HG02885 (cell line): ENCODE results near the gene BTF3.
"Not testable (repeated sequence)": the region's sequence is repeated elsewhere in the genome, so short reads cannot be mapped to it uniquely, and the experiment has no call there.

Experiments
- ATAC-seq: cut with Tn5 transposase; IDR thresholded peaks from one replicate; pipeline ENCODE4 v1.9.1; 2021; ENCODE audit warnings: mild to moderate bottlenecking; ENCODE audit not compliant: unreplicated experiment, poor library complexity

The BTF3 gene

DNA sequence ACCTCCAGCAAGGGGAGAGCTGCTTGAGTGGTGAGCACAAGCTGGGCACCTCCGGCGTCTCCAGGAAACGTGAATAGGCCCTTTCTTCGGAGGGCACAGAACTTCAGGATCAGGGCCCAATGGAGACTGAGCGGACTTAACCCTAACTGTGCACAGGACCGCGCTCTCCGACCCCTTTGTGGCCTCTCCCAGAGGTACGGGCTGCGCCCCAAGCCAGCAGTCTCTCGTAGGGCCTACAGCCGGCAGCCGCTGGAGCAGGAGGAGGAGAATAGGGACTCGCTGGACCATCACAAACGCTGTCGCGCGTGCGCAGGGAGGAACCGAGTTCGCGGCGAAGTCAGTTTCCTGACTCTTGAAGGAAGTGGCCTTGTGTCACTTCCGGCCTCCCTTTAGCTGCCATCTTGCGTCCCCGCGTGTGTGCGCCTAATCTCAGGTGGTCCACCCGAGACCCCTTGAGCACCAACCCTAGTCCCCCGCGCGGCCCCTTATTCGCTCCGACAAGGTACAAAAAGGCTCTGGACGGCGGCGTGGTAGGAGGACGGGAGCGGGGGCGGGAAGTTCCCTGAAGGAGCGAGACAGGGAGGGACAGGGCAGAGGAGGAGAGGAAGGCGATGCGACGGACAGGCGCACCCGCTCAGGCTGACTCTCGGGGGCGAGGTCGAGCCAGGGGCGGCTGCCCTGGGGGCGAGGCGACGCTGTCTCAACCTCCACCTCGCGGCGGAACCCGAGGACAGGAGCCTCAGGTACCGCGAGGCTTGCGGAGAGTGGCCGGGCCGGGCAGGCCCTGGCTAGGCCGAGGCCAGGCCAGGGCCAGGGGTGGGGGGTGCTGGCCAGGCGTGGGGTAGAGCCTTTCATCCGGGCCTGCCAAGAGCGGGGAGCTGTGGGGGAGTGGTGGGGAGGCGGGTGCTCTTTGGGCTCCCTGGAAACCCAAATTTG lies at the start of gene BTF3:
TSS of gene BTF3 (plus strand) at position 386 of the 936 bp plus-strand sequence. CDS start at position 612, 226 bp downstream.
- peak; percentile 92 for ATAC-seq

DNA sequence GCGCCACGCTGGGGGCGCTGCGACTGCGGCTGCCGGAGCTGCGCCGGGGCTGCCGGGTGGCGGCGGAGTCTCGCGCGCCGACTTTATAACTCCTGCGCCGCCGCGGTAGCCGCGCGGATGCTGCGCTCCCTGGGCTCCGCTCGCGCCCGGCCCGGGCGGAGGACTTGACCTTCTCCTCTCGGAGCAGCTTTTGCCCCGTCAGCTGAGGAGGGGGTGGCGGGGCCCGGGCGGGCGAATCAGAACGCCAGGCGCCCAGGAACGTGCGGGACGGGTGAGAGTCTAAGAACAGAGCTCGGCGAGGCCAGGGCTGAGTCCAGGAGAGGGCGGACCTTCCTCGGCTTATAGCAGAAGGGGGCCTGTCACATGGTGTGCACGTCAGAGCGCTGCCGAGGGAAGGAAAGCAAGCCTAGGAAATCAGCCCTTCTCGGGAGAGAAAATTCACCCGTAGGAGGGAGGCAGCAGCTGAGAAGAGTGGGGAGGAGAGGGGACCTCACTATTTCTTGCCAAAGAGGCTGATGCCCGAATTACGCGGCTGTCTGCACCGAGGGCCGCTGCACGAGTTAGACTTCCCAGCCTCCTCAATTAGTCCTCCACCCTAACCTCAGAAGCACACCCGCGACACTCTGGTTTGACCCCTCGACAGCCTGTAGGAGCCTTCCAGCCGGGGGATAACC lies 49.6 kb upstream of the BTF3 start, which contains the start of gene FOXD1:
TSS of gene FOXD1 (minus strand) at position 315 of the 674 bp plus-strand sequence. CDS start 415 bp downstream, outside the sequence.
- ATAC-seq: peak; percentile 64

GRCh38 chr5:73450137-73450536 lies 48.1 kb upstream of the BTF3 start:
- ATAC-seq: no peak

- no peak for ATAC-seq
These were observed 47.5 kb upstream of the BTF3 start for GRCh38 chr5:73450672-73451223.

DNA sequence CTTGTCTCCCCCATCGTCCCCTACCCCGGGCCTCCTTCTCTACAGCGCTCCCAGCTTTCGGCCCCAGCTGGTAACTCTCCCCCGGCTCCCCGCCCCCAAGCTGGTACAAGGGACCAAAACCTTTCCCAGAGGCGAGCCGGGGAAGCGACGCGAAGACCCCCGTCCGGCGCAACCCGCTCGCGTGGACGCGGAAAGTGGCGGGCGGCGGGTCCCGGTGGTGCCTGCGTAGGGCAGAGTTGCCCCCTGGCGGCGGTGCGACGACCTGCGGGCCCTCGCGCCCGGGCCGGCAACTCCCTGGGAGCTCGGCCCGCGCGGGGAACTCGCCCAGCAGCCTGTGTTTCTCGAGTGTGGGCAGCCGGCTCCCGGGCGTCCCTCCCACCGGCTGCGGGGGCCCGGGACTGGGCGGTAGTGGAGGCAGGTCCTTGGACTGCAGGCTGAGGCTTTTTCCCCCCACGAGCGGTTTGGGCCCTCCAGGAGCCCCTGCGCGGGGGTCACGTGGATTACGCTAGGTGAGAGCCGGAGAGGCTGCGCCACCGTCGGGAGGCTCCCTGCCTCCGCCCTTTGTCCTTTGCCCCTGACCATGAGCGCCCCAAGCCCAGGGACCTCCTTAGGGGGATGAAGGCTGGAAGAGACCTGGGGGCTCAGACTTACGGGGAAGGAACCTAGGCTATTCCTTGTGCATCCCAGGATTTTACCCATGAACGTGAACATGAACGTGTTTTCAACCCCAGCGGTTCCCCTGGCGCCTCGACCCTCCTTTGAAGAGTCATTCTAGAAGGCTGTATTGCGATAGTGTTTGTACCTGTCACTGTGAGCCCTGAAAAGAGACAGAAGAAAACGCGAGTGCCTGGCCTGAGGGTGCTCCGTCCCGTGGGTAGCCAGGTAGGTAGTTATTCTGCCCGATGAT lies 46.8 kb upstream of the BTF3 start:
- ATAC-seq: no peak

- no peak for ATAC-seq
These were observed 46.0 kb upstream of the BTF3 start for GRCh38 chr5:73452215-73452614.

- peak; percentile 86 for ATAC-seq
These were observed 43.7 kb upstream of the BTF3 start for GRCh38 chr5:73454379-73455036.

GRCh38 chr5:73456462-73456861 lies 41.8 kb upstream of the BTF3 start:
- ATAC-seq: not testable (repeated sequence)

- ATAC-seq: no peak
These were observed 38.9 kb upstream of the BTF3 start for GRCh38 chr5:73459366-73459765.

DNA sequence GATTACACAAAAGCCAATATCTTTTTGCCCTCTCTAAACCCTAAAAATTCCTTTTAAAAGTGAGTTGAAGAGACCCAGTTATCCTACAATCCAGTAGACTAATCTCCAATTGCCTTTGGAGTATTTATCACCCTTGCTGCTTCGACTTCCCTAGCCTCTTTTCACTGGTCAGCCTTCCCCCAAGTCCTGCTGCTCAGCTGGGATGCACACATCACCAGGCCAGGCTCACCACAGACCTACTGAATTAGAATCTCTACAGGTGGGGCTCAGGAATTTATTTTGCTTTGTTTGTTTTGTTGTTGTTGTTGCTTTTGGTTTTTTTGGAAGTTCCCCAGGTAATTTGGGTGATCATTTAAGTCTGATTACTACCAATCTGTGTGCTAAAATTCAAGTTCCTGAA lies 38.1 kb upstream of the BTF3 start:
- no peak for ATAC-seq

- no peak for ATAC-seq
These were observed 34.1 kb upstream of the BTF3 start for GRCh38 chr5:73464016-73464745.

DNA sequence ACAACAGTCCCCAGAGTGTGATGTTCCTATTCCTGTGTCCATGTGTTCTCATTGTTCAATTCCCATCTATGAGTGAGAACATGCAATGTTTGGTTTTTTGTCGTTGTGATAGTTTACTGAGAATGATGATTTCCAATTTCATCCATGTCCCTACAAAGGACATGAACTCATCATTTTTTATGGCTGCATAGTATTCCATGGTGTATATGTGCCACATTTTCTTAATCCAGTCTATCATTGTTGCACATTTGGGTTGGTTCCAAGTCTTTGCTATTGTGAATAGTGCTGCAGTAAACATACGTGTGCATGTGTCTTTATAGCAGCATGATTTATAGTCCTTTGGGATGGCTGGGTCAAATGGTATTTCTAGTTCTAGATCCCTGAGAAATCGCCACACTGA lies 29.6 kb upstream of the BTF3 start:
- ATAC-seq: not testable (repeated sequence)

- ATAC-seq: no peak
These were observed 28.4 kb upstream of the BTF3 start for GRCh38 chr5:73469878-73470277.

- no peak for ATAC-seq
These were observed 26.6 kb upstream of the BTF3 start for GRCh38 chr5:73471654-73472053.

DNA sequence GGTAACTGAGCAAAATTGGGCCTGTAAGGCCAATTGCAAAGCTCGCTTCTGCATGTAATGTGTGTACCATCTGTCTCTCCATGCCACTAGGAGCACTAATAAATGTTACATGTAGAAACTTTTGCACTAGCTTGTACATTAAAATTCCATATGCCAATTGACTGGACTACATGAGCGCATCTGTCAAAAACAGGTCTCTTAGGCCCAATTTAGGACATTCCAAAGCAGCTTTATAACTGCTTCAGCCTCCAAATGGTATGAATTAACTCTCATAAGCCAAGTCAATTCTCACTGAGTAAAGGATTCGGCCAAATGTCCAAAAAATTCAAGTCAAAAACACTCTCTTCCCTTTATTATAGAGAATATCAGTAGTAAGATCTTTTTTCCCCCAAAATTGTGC lies 26.1 kb upstream of the BTF3 start:
- no peak for ATAC-seq

DNA sequence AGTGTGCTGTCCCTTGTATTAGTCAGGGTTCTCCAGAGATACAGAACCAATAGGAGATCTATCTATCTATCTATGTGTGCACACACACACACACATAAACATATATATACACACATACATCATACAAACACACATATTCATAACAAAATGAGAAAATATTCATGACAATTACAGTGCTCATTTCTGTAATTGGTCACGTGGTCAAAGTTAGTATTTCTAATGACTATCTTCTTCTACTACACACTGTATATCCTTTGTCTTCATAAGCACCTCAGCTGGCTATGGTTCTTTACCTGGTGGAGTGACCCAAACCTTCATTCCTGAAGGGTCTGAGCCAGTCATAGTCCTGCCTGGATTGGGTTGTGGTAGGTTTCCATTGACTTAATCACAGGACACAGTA lies 17.7 kb upstream of the BTF3 start:
- no peak for ATAC-seq

DNA sequence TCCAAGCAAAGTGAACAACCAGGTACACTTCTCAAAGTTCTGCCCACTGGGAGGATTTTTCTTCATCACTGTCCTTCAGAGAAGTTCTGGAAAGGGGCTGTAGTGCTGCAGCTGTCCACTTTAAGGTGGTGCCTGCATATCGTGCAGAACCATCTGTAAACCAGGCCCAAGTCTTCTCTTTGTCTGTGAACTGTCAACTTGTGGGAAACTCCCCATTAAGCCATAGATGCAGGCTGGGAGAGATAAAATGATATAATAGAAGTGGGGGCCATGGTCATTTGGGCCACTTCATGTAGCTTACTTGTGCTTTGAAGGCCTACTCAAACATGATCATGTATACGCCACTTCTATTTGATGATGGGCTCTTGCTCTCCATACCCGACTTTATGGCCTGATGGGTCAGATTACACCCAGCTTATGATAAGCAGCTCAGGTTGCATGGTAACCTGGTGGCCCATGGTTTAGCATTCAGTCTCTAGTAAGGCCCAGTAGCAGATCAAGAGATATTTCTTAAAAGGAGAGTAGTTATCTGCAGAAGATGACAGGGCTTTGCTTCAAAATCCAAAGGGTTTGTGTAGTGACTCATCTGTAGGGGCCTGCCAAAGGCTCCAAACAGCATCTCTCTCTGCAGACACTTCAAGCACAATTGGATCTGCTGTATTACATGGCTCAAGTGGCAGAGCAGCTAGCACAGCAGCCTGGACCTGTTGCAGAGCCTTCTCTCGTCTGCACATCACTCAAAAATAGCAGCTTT lies 15.7 kb upstream of the BTF3 start:
- ATAC-seq: no peak

DNA sequence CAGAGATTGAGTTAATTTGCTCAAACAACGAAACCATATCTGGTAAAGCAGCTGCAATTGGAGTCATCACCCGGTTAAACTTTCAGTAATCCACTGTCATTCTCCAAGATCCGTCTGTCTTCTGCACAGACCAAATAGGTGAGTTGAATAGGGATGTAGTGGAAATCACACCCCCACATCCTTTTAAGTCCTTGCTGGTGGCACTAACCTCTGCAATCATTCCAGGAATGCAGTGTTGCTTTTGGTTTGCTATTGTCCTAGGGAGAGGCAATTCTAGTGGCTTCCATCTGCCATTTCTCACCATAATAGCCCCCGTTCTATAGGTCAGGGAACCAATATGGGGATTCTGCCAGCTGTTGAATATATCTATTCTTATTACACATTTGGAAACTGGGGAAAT lies 14.6 kb upstream of the BTF3 start:
- ATAC-seq: no peak
